ENCODE data around the gene RPH3AL.
"Not testable (repeated sequence)": the region's sequence is repeated elsewhere in the genome, so short reads cannot be mapped to it uniquely, and the experiment has no call there.

The RPH3AL gene

GRCh38 chr17:208429-208828, 144.2 kb downstream of the RPH3AL start:
- Mint-ChIP-seq H3K4me3 (no peak overlapping the region), H3K27ac (no peak overlapping the region), H3K9me3 (peaks cover 3 to 9% of the 10 kb centered on the region in 2 donors), H3K4me1 (no peaks in the 10 kb centered on the region), H3K27me3 (no peaks in the 10 kb centered on the region)
- no peak for ATAC-seq
- DNase-seq: no peak

DNA sequence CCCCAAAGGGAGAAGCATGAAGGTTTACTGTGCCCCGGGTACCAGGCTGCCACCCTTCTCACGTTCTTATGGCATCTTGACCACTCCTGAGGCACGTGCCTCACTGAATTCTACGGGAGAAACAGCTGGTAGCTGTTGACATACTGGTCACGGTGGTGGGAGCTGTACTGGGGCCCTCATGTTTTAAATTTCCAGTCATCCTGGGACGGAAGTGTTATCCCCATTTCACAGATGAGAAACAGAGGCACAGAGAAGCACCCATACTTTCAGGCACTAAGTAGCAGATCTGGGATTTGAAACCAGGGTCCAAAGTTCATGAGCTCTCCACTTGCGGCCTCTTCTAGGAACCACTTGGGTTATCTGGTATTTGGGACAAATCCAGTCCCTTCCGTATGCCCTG, 144.8 kb downstream of the RPH3AL start:
- DNase-seq: no peak
- H3K4me1 Mint-ChIP-seq: no peaks in the 10 kb centered on the region
- H3K4me3 Mint-ChIP-seq: no peak overlapping the region
- H3K9me3 Mint-ChIP-seq: peaks cover 3 to 9% of the 10 kb centered on the region in 2 donors
- no peaks in the 10 kb centered on the region for H3K27me3 Mint-ChIP-seq
- H3K27ac Mint-ChIP-seq: no peak overlapping the region
- ATAC-seq: no peak

- peaks cover 3 to 9% of the 10 kb centered on the region in 2 donors for H3K9me3 Mint-ChIP-seq
- no peaks in the 10 kb centered on the region for H3K27me3 Mint-ChIP-seq
- H3K27ac Mint-ChIP-seq: no peak overlapping the region
- no peak overlapping the region for H3K4me3 Mint-ChIP-seq
- no peak for DNase-seq
- H3K4me1 Mint-ChIP-seq: no peaks in the 10 kb centered on the region
- ATAC-seq: no peak
Observed at GRCh38 chr17:206941-207560, 145.6 kb downstream of the RPH3AL start.

GRCh38 chr17:206484-206883, 146.1 kb downstream of the RPH3AL start:
- H3K9me3 Mint-ChIP-seq, H3K4me1 Mint-ChIP-seq, DNase-seq, ATAC-seq, H3K27ac Mint-ChIP-seq, H3K4me3 Mint-ChIP-seq, H3K27me3 Mint-ChIP-seq: not testable (repeated sequence)

DNA sequence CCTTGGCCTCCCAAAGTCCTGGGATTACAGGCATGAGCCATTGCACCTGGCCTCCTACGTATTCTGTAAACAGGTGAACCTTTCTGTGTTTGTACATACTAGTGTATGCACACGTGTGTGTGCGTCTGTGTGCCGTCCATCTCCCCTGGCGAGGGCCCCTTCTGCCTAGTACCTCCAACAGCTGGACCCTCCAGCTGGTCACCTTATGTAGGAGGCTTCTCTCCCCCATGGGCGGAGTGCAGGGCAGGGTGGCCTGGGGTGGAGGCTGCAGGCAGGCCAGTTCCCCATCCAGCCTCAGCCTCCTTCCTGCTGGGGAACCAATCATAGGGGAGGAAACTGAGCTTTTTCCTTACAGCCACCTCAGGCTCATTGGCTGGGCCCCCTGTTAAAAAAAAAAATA, 146.8 kb downstream of the RPH3AL start:
- Mint-ChIP-seq H3K4me3 (no peak overlapping the region), H3K27ac (no peak overlapping the region), H3K9me3 (peaks cover 3 to 9% of the 10 kb centered on the region in 2 donors), H3K27me3 (no peaks in the 10 kb centered on the region), H3K4me1 (no peaks in the 10 kb centered on the region)
- ATAC-seq: no peak
- DNase-seq: no peak

DNA sequence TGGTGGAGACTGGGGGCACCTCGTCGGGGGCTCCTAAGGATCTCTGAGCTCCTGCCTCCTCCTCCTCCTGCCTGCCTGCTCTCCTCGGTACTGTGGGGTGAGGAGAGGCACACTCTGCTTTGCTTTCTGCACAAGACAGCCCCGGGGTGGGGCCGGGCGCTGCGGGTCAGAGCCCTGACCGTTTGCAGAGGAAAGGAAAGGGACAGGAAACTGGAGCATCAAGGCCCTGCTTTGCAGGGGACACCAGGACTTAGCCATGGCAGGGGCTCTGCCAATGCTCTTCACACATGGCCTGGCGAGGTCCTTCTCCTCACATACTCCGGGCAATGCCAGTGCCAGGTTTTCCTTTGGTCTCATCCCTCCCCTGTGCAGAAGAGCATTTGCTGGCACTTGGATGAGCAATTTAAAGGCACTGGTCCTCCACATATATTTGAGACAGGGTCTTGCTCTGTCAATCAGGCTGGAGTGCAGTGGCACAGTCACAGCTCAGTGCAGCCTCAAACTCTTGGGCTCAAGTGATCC, 147.4 kb downstream of the RPH3AL start:
- Mint-ChIP-seq H3K9me3 (peaks cover 3 to 9% of the 10 kb centered on the region in 2 donors), H3K27me3 (peaks cover 4% of the 10 kb centered on the region), H3K27ac (peak overlapping the region in 1 of 2 donors; percentile 63), H3K4me1 (no peaks in the 10 kb centered on the region), H3K4me3 (no peak overlapping the region)
- ATAC-seq: no peak
- DNase-seq: no peak

- H3K4me3 Mint-ChIP-seq: no peak overlapping the region
- ATAC-seq (no peak), DNase-seq (no peak)
- peaks cover 10% of the 10 kb centered on the region for H3K27me3 Mint-ChIP-seq
- no peaks in the 10 kb centered on the region for H3K4me1 Mint-ChIP-seq
- H3K9me3 Mint-ChIP-seq: peaks cover 3 to 9% of the 10 kb centered on the region in 2 donors
- peak overlapping the region; percentile 42 to 75 for H3K27ac Mint-ChIP-seq
Observed at GRCh38 chr17:204427-205147, 148.0 kb downstream of the RPH3AL start.

DNA sequence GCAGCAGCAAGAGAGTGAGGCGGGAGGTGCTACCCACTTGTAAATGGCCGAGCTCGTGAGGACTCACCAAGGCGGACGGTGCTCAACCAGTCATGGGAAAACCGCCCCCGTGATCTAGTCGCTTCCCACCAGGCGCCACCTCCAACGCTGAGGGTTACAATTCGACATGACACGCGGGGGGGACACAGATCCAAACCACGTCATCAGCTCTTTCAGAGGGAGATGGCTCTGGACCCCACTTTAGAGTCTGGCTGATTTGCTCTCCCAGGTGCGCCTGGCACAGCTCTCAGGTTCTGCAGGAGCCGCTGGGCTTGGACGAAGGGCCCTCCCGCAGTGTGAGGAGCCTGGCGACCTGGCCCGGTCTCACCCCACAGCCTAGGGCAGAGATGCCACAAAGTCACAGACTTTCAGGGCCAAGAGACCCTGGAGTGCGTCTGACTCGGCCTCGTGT, 150.1 kb downstream of the RPH3AL start:
- no peak overlapping the region for H3K4me3 Mint-ChIP-seq
- peaks cover 3 to 9% of the 10 kb centered on the region in 2 donors for H3K9me3 Mint-ChIP-seq
- no peak overlapping the region for H3K27ac Mint-ChIP-seq
- no peak for ATAC-seq
- peaks cover 26% of the 10 kb centered on the region for H3K27me3 Mint-ChIP-seq
- no peaks in the 10 kb centered on the region for H3K4me1 Mint-ChIP-seq
- DNase-seq: no peak

GRCh38 chr17:201736-202135, 150.9 kb downstream of the RPH3AL start:
- H3K4me3 Mint-ChIP-seq, H3K4me1 Mint-ChIP-seq, ATAC-seq, DNase-seq, H3K27ac Mint-ChIP-seq, H3K9me3 Mint-ChIP-seq: not testable (repeated sequence)
- peaks cover 26% of the 10 kb centered on the region for H3K27me3 Mint-ChIP-seq

- not testable (repeated sequence) for H3K27ac Mint-ChIP-seq, DNase-seq, H3K4me1 Mint-ChIP-seq, ATAC-seq, H3K4me3 Mint-ChIP-seq, H3K9me3 Mint-ChIP-seq
- H3K27me3 Mint-ChIP-seq: peaks cover 26% of the 10 kb centered on the region
Observed at GRCh38 chr17:201257-201656, 151.3 kb downstream of the RPH3AL start.

DNA sequence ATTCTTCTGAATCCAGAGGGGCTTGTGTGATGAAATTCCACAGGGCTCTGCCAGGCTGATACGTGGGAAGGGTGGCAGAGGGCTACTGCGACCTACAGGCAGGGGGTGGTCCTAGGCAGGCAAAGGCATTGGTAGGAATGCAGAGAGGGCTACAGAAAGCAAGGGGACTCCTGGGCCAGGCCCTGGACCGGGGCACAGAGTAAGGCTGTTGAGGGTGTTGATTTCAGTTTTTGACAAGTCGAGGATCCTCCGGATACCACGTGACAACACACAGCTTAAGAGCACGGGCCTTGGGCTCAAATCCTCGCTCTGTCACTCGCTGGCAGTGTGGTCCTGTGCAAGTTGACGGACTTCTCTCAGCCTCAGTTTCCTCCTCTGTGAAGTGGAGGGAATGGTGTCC, 152.0 kb downstream of the RPH3AL start:
- Mint-ChIP-seq H3K27me3 (peaks cover 26% of the 10 kb centered on the region), H3K27ac (no peak overlapping the region), H3K4me1 (no peaks in the 10 kb centered on the region), H3K9me3 (no peaks in the 10 kb centered on the region), H3K4me3 (no peak overlapping the region)
- no peak for DNase-seq
- ATAC-seq: no peak

GRCh38 chr17:199806-200545, 152.6 kb downstream of the RPH3AL start:
- H3K4me1 Mint-ChIP-seq: no peaks in the 10 kb centered on the region

GRCh38 chr17:199191-199604, 153.4 kb downstream of the RPH3AL start:
- Mint-ChIP-seq H3K27me3 (peaks cover 26% of the 10 kb centered on the region), H3K4me3 (no peak overlapping the region), H3K27ac (no peak overlapping the region), H3K9me3 (no peaks in the 10 kb centered on the region), H3K4me1 (no peaks in the 10 kb centered on the region)
- DNase-seq: no peak
- no peak for ATAC-seq

More at GRCh38 chr17:199806-200545, 152.6 kb downstream of the RPH3AL start:
- Mint-ChIP-seq H3K27ac (no peak overlapping the region), H3K9me3 (no peaks in the 10 kb centered on the region), H3K4me3 (no peak overlapping the region), H3K27me3 (peaks cover 26% of the 10 kb centered on the region)
- no peak for ATAC-seq
- DNase-seq: no peak

- H3K27me3 Mint-ChIP-seq: peaks cover 26% of the 10 kb centered on the region
- not testable (repeated sequence) for H3K27ac Mint-ChIP-seq, H3K9me3 Mint-ChIP-seq, DNase-seq, ATAC-seq, H3K4me1 Mint-ChIP-seq, H3K4me3 Mint-ChIP-seq
Observed at GRCh38 chr17:198225-198624, 154.4 kb downstream of the RPH3AL start.

DNA sequence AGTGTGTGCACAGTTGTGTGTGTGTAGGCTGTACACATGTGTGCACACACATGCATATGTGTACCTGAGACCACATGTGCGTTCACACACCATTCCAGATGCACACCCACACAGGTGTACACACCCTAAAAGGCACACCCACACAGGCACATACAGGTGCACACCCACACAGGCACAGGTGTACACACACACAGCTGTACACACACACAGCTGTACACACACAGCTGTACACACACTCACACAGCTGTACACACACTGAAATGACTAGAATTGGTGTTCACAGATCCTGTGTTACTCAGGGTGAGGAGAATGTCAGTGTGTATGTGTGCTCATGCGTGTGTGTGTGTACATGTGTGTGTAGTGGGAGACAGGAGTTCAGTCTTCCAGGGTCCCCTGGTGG, 155.3 kb downstream of the RPH3AL start:
- Mint-ChIP-seq H3K27me3 (peaks cover 26% of the 10 kb centered on the region), H3K4me3 (no peak overlapping the region), H3K9me3 (no peaks in the 10 kb centered on the region), H3K27ac (no peak overlapping the region), H3K4me1 (no peaks in the 10 kb centered on the region)
- ATAC-seq (no peak), DNase-seq (no peak)

Measured in stimulated activated naive CD8-positive, alpha-beta T cell treated with anti-CD3 and anti-CD28 coated beads, Interleukin-15, amount 100 ng/mL, for 72 hours (primary cell).